Glutamatergic neuron (in vitro differentiated cells): Measurements from ENCODE around the gene MAFG. TPM values are rescaled to one million over a fixed set of nuclear protein-coding genes. Genes with fewer than 3 reads are reported as not detected.

Source experiments
- DNase-seq: peaks from one replicate; pipeline ENCODE4 v3.0.0; 2022
- H3K27ac Mint-ChIP-seq: one replicate; pipeline ENCODE4 v1.8.0; 2020; ENCODE audit warnings: mild to moderate bottlenecking, mixed read lengths, inconsistent platforms; ENCODE audit not compliant: unreplicated experiment
- H3K27me3 Mint-ChIP-seq: one replicate; pipeline ENCODE4 v1.8.0; 2020; ENCODE audit warnings: mild to moderate bottlenecking, moderate library complexity, mixed read lengths, inconsistent platforms; ENCODE audit not compliant: unreplicated experiment
- H3K36me3 Mint-ChIP-seq: one replicate; pipeline ENCODE4 v1.8.0; 2020; ENCODE audit warnings: mild to moderate bottlenecking, mixed read lengths, inconsistent platforms; ENCODE audit not compliant: unreplicated experiment
- H3K4me1 Mint-ChIP-seq: one replicate; pipeline ENCODE4 v1.8.0; 2020; ENCODE audit warnings: mild to moderate bottlenecking, low read depth, mixed read lengths, inconsistent platforms; ENCODE audit not compliant: unreplicated experiment
- H3K4me3 Mint-ChIP-seq: one replicate; pipeline ENCODE4 v1.8.0; 2020; ENCODE audit warnings: mild to moderate bottlenecking, mixed read lengths, inconsistent platforms; ENCODE audit not compliant: unreplicated experiment
- H3K9me3 Mint-ChIP-seq: one replicate; pipeline ENCODE4 v1.8.0; 2020; ENCODE audit warnings: mild to moderate bottlenecking, moderate library complexity, mixed read lengths, inconsistent platforms; ENCODE audit not compliant: unreplicated experiment
- CTCF ChIP-seq: fragments of 200-600 bp; sonication (generic); IDR thresholded peaks from one replicate; pipeline ENCODE4 v1.5.0; 2021; ENCODE audit not compliant: partially characterized antibody, unreplicated experiment
- total RNA-seq: library from RNA; stranded (reverse); fragmentation: NEBNext Ultra II Directional; extraction: Animal tissue kit (Norgen Biotek cat#: 25700); gene quantifications from one replicate; pipeline ENCODE4 v1.2.1, GENCODE V29; 2021; ENCODE audit not compliant: unreplicated experiment

MAFG gene
- total RNA-seq, 1 donor from 2014 or later = 30.6 TPM

GRCh38 chr17:81869221-81870130, 58.1 kb downstream of the MAFG start:
- Mint-ChIP-seq H3K4me1 (peaks cover 3% of the 10 kb centered on the region), H3K36me3 (no peaks in the 10 kb centered on the region), H3K9me3 (peaks cover 12% of the 10 kb centered on the region), H3K27me3 (peaks cover 7% of the 10 kb centered on the region), H3K27ac (peak overlapping the region; percentile 88), H3K4me3 (peak overlapping the region; percentile 92)
- peak; percentile 82 for DNase-seq
- peak; percentile 100 for TF ChIP-seq CTCF

GRCh38 chr17:81868674-81869220, 58.8 kb downstream of the MAFG start:
- Mint-ChIP-seq H3K27ac (no peak overlapping the region), H3K27me3 (peaks cover 7% of the 10 kb centered on the region), H3K4me1 (peaks cover 3% of the 10 kb centered on the region), H3K9me3 (peaks cover 12% of the 10 kb centered on the region), H3K36me3 (no peaks in the 10 kb centered on the region), H3K4me3 (no peak overlapping the region)
- no peak for TF ChIP-seq CTCF
- DNase-seq = no peak

Other genes starting within 250 kb of the MAFG start
- gene ARL16, start 243.9 kb downstream of the MAFG start, total RNA-seq = 55.2 TPM
- gene HGS, start 243.7 kb downstream of the MAFG start, total RNA-seq = 167 TPM
- 57.7 TPM for gene MRPL12, start 224.4 kb downstream of the MAFG start, total RNA-seq
- 60.8 TPM for gene SLC25A10, start 215.5 kb downstream of the MAFG start, total RNA-seq
- gene GCGR, start 123.6 kb downstream of the MAFG start, total RNA-seq = 6.7 TPM
- gene MCRIP1, start 94.4 kb downstream of the MAFG start, total RNA-seq = 218 TPM
- 0.81 TPM for gene PPP1R27, start 92.7 kb downstream of the MAFG start, total RNA-seq
- gene P4HB, start 67.2 kb downstream of the MAFG start, total RNA-seq = 259 TPM
- gene ARHGDIA, start 56.4 kb downstream of the MAFG start, total RNA-seq = 432 TPM
- gene ALYREF, start 36.1 kb downstream of the MAFG start, total RNA-seq = 80.6 TPM
- 118 TPM for gene ANAPC11, start 36.0 kb downstream of the MAFG start, total RNA-seq
- 0.96 TPM for gene NPB, start 25.5 kb downstream of the MAFG start, total RNA-seq
- 63.0 TPM for gene PCYT2, start 16.3 kb downstream of the MAFG start, total RNA-seq
- 38.7 TPM for gene SIRT7, start 9.6 kb downstream of the MAFG start, total RNA-seq
- 68.1 TPM for gene PYCR1, start 9.6 kb upstream of the MAFG start, total RNA-seq
- gene MYADML2, start 19.5 kb upstream of the MAFG start, total RNA-seq = 0.69 TPM
- 39.8 TPM for gene NOTUM, start 33.5 kb upstream of the MAFG start, total RNA-seq
- gene ASPSCR1, start 49.9 kb upstream of the MAFG start, total RNA-seq = 51.7 TPM
- gene CENPX, start 95.1 kb upstream of the MAFG start, total RNA-seq = 59.9 TPM
- gene LRRC45, start 95.6 kb upstream of the MAFG start, total RNA-seq = 29.6 TPM
- gene RAC3, start 103.9 kb upstream of the MAFG start, total RNA-seq = 46.0 TPM
- gene DCXR, start 110.0 kb upstream of the MAFG start, total RNA-seq = 89.5 TPM
- 50.8 TPM for gene RFNG, start 124.1 kb upstream of the MAFG start, total RNA-seq
- gene GPS1, start 124.2 kb upstream of the MAFG start, total RNA-seq = 115 TPM
- gene DUS1L, start 138.1 kb upstream of the MAFG start, total RNA-seq = 122 TPM
- 439 TPM for gene FASN, start 170.5 kb upstream of the MAFG start, total RNA-seq